ENCODE results near the gene TBC1D25. TPM values are rescaled to one million over a fixed set of nuclear protein-coding genes. Genes with fewer than 3 reads are reported as not detected.

TBC1D25 gene
- polyA plus RNA-seq, 1 of the 3 experiments (the other 2 are of a cell fraction) = 18.4 TPM

DNA sequence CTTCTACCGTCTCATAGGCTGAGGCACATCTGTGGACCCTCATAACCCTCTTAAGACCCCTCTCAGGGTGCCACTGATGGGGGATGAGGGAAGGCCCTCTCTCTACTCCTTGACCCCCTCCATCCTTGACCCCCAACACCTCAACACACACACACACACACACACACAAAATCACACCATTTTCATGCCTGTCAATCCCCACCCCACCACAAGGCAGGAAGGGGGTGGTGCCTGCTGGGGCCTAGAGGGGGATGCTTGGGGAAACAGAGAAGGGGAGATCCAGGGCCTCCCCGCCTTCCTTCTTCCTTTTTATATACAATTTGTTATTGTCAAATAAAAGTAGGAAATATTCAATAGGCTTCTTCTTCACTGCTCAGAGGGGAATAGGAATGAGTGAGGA is 19.1 kb upstream of the TBC1D25 start:
- Histone ChIP-seq H3K9ac (no peak overlapping the region), H3K36me3 (replicated peaks in 1 of 2; ENCODE audit: control insufficient read depth in 1 of 2, insufficient read depth in 2 of 2, low read length in 1 of 2) (no peaks in the 10 kb centered on the region), H3K79me2 (ENCODE audit: insufficient read depth) (peaks cover 10% of the 10 kb centered on the region; the same call in 1 of the 2 replicates), H3K9me3 (no peaks in the 10 kb centered on the region), H4K20me1 (ENCODE audit: insufficient read depth) (no peaks in the 10 kb centered on the region), H2AFZ (ENCODE audit: low read depth) (no peak overlapping the region), H3K4me3 (ENCODE audit: low read depth in 2 of 2, low read length in 1 of 2) (no peak overlapping the region), H3F3A (replicated peaks; ENCODE audit: insufficient read depth) (no peaks in the 10 kb centered on the region), H3K27ac (ENCODE audit: low read depth in 2 of 2, low read length in 1 of 2) (no peak overlapping the region), H3K27me3 (ENCODE audit: insufficient read depth) (no peaks in the 10 kb centered on the region; the same call in 1 of the 2 replicates), H3K4me1 (ENCODE audit: control insufficient read depth in 1 of 2, insufficient read depth in 2 of 2, low read depth in 1 of 2, low read length in 1 of 2) (peaks cover 0 to 8% of the 10 kb centered on the region in 2 experiments; a peak in 1 of 4 replicates), H3K4me2 (no peak overlapping the region), H3K9me2 (no peaks in the 10 kb centered on the region)
- 55% methylated on average over 2 of the region's 2 CpGs for WGBS (ENCODE audit: low lambda C conversion rate)
- ChIA-PET POLR2A (no interaction called here), CTCF (no interaction called here)
- TF ChIP-seq EP300 (IDR thresholded peaks at IDR 0.05; ENCODE audit: borderline replicate concordance in 1 of 2, low read depth in 1 of 2, low read length in 1 of 2) (no peak), SIN3A (IDR thresholded peaks at IDR 0.05; ENCODE audit: borderline replicate concordance, low read depth, low read length) (no peak), MEF2A (IDR thresholded peaks at IDR 0.05; ENCODE audit: borderline replicate concordance, low read depth) (no peak)
- TF ChIP-seq, protein P1, sequence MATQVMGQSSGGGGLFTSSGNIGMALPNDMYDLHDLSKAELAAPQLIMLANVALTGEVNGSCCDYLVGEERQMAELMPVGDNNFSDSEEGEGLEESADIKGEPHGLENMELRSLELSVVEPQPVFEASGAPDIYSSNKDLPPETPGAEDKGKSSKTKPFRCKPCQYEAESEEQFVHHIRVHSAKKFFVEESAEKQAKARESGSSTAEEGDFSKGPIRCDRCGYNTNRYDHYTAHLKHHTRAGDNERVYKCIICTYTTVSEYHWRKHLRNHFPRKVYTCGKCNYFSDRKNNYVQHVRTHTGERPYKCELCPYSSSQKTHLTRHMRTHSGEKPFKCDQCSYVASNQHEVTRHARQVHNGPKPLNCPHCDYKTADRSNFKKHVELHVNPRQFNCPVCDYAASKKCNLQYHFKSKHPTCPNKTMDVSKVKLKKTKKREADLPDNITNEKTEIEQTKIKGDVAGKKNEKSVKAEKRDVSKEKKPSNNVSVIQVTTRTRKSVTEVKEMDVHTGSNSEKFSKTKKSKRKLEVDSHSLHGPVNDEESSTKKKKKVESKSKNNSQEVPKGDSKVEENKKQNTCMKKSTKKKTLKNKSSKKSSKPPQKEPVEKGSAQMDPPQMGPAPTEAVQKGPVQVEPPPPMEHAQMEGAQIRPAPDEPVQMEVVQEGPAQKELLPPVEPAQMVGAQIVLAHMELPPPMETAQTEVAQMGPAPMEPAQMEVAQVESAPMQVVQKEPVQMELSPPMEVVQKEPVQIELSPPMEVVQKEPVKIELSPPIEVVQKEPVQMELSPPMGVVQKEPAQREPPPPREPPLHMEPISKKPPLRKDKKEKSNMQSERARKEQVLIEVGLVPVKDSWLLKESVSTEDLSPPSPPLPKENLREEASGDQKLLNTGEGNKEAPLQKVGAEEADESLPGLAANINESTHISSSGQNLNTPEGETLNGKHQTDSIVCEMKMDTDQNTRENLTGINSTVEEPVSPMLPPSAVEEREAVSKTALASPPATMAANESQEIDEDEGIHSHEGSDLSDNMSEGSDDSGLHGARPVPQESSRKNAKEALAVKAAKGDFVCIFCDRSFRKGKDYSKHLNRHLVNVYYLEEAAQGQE (IDR thresholded peaks at IDR 0.05; ENCODE audit: low read depth, low read length) = no peak
- TF ChIP-seq, protein P2, sequence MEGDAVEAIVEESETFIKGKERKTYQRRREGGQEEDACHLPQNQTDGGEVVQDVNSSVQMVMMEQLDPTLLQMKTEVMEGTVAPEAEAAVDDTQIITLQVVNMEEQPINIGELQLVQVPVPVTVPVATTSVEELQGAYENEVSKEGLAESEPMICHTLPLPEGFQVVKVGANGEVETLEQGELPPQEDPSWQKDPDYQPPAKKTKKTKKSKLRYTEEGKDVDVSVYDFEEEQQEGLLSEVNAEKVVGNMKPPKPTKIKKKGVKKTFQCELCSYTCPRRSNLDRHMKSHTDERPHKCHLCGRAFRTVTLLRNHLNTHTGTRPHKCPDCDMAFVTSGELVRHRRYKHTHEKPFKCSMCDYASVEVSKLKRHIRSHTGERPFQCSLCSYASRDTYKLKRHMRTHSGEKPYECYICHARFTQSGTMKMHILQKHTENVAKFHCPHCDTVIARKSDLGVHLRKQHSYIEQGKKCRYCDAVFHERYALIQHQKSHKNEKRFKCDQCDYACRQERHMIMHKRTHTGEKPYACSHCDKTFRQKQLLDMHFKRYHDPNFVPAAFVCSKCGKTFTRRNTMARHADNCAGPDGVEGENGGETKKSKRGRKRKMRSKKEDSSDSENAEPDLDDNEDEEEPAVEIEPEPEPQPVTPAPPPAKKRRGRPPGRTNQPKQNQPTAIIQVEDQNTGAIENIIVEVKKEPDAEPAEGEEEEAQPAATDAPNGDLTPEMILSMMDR (IDR thresholded peaks at IDR 0.05) = no peak
- DNase-seq = no peak

DNA sequence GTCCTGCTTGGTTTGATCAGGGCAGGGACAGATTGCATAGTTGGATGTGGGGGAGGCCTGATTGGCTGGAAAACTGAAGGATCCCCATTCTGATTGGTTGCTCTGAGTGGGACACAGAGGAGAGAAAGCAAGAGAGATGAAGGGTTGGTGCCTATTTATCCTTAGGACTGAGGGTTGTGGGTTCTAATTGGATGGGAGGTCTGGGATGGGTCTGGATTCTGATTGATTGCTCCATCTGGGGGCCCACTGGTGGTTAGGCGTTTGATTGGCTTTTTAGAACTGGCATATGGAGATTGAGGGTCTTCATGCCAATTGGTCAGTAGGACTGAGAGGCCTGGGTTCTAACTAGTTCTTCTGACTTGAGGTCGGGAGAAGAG is 18.6 kb upstream of the TBC1D25 start:
- H3K79me2 ChIP-seq (ENCODE audit: insufficient read depth) = peaks cover 10% of the 10 kb centered on the region; the same call in 1 of the 2 replicates
- H3K36me3 ChIP-seq (replicated peaks in 1 of 2; ENCODE audit: control insufficient read depth in 1 of 2, insufficient read depth in 2 of 2, low read length in 1 of 2) = no peaks in the 10 kb centered on the region
- TF ChIP-seq EZH2phosphoT487 (IDR thresholded peaks at IDR 0.05; ENCODE audit: borderline replicate concordance, low read depth) (no peak), CHD2 (IDR thresholded peaks at IDR 0.05; ENCODE audit: low read length, partially characterized antibody) (no peak), FOXM1 (IDR thresholded peaks at IDR 0.05; ENCODE audit: low read depth) (no peak), JUND (IDR thresholded peaks at IDR 0.05) (no peak), RFX5 (IDR thresholded peaks at IDR 0.05; ENCODE audit: low read length) (0 out of 2 replicates have a peak, but pooled peaks have one; percentile 32), MEF2A (IDR thresholded peaks at IDR 0.05; ENCODE audit: borderline replicate concordance, low read depth) (no peak)
- TF ChIP-seq, protein P3, sequence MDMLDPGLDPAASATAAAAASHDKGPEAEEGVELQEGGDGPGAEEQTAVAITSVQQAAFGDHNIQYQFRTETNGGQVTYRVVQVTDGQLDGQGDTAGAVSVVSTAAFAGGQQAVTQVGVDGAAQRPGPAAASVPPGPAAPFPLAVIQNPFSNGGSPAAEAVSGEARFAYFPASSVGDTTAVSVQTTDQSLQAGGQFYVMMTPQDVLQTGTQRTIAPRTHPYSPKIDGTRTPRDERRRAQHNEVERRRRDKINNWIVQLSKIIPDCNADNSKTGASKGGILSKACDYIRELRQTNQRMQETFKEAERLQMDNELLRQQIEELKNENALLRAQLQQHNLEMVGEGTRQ (IDR thresholded peaks at IDR 0.05; ENCODE audit: borderline replicate concordance, low read depth, low read length) = no peak
- TF ChIP-seq, protein P2 (IDR thresholded peaks at IDR 0.05) = no peak
- TF ChIP-seq, protein P4, sequence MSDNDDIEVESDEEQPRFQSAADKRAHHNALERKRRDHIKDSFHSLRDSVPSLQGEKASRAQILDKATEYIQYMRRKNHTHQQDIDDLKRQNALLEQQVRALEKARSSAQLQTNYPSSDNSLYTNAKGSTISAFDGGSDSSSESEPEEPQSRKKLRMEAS (IDR thresholded peaks at IDR 0.05; ENCODE audit: low read depth) = no peak
- H3K4me2 ChIP-seq = peak overlapping the region; percentile 76
- 10% methylated on average over 2 of the region's 2 CpGs for WGBS (ENCODE audit: low lambda C conversion rate)
- H3K9ac ChIP-seq = no peak overlapping the region
- no peaks in the 10 kb centered on the region for H3K9me3 ChIP-seq
- H3K4me1 ChIP-seq (ENCODE audit: control insufficient read depth in 1 of 2, insufficient read depth in 2 of 2, low read depth in 1 of 2, low read length in 1 of 2) = peaks cover 0 to 5% of the 10 kb centered on the region in 2 experiments; a peak in 1 of 4 replicates
- POLR2A ChIA-PET = no interaction called here
- H4K20me1 ChIP-seq (ENCODE audit: insufficient read depth) = no peaks in the 10 kb centered on the region
- peak overlapping the region in 1 of 2 experiments; percentile 54; a peak in 2 of 4 replicates for H3K27ac ChIP-seq (ENCODE audit: low read depth in 2 of 2, low read length in 1 of 2)
- H3K4me3 ChIP-seq (ENCODE audit: low read depth in 2 of 2, low read length in 1 of 2) = peak overlapping the region; percentile 51 to 63; a peak in 3 of 4 replicates
- H2AFZ ChIP-seq (ENCODE audit: low read depth) = peak overlapping the region; percentile 79; the same call in 1 of the 2 replicates
- H3K27me3 ChIP-seq (ENCODE audit: insufficient read depth) = no peaks in the 10 kb centered on the region; the same call in 1 of the 2 replicates
- H3F3A ChIP-seq (replicated peaks; ENCODE audit: insufficient read depth) = no peaks in the 10 kb centered on the region
- H3K9me2 ChIP-seq = no peaks in the 10 kb centered on the region
- peak; percentile 37 for DNase-seq
- CTCF ChIA-PET = no interaction called here
